Liver (tissue), 9 donors: ENCODE data around the gene DCAF5. TPM values are rescaled to one million over a fixed set of nuclear protein-coding genes. Genes with fewer than 3 reads are reported as not detected.

Experiments
- DNase-seq: peaks from one replicate; pipeline ENCODE4 v3.0.0-alpha.2; 2017; ENCODE audit warnings: low spot score
- H3K27ac ChIP-seq, 2 donors: one replicate each; pipeline ENCODE4 v1.7.0; 2013; ENCODE audit warnings: inconsistent platforms in 2 of 2, low read length in 2 of 2, control low read depth in 1 of 2, low read depth in 1 of 2, mild to moderate bottlenecking in 1 of 2
- H3K27me3 ChIP-seq, 4 donors: one replicate each; pipeline versions ENCODE4 v1.6.1 to v1.7.0; 2013; ENCODE audit warnings: low read length in 3 of 4, inconsistent platforms in 1 of 4, mild to moderate bottlenecking in 1 of 4, moderate library complexity in 1 of 4; ENCODE audit not compliant: control insufficient read depth in 4 of 4, insufficient read depth in 4 of 4
- H3K36me3 ChIP-seq, 4 donors: one replicate each; pipeline versions ENCODE4 v1.6.1 to v1.7.0; 2013; ENCODE audit warnings: low read length in 3 of 4, mild to moderate bottlenecking in 3 of 4, low read depth in 1 of 4, moderate library complexity in 1 of 4; ENCODE audit not compliant: control insufficient read depth in 4 of 4, insufficient read depth in 3 of 4
- H3K4me1 ChIP-seq, 4 donors: one replicate each; pipeline versions ENCODE4 v1.6.1 to v1.7.0; 2013; ENCODE audit warnings: low read length in 3 of 4, mild to moderate bottlenecking in 3 of 4, moderate library complexity in 1 of 4; ENCODE audit not compliant: control insufficient read depth in 4 of 4, insufficient read depth in 4 of 4
- H3K4me3 ChIP-seq, 3 donors: one replicate each; pipeline versions ENCODE4 v1.6.1 to v1.7.0; 2013; ENCODE audit warnings: low read length in 3 of 3, control low read depth in 1 of 3, low read depth in 1 of 3, mild to moderate bottlenecking in 1 of 3
- H3K9ac ChIP-seq, 2 donors: one replicate each; pipeline ENCODE4 v1.7.0; 2013; ENCODE audit warnings: low read length in 2 of 2, mild to moderate bottlenecking in 2 of 2, moderate library complexity in 2 of 2, control low read depth in 1 of 2, low read depth in 1 of 2
- H3K9me3 ChIP-seq, 4 donors: one replicate each; pipeline versions ENCODE4 v1.6.1 to v1.7.0; 2013; ENCODE audit warnings: low read length in 3 of 4; ENCODE audit not compliant: control insufficient read depth in 4 of 4
- CTCF ChIP-seq: fragments of 150-350 bp; IDR thresholded peaks from 2 replicates; pipeline ENCODE4 v1.5.1; 2017; ENCODE audit warnings: improper control_type of control experiment, low read depth, low read length; ENCODE audit not compliant: missing input control
- FOXA2 ChIP-seq: IDR thresholded peaks from 2 replicates; pipeline ENCODE4 v1.6.1; 2016; ENCODE audit warnings: antibody characterized with exemption
- GABPA ChIP-seq, 2 donors: IDR thresholded peaks in 1 of 2; conservative IDR thresholded peaks in 1 of 2; 2 replicates each; pipeline ENCODE4 v1.6.1; 2016; ENCODE audit warnings: antibody characterized with exemption in 2 of 2, mild to moderate bottlenecking in 1 of 2, moderate library complexity in 1 of 2
- HNF4A ChIP-seq, 2 donors: conservative IDR thresholded peaks; 2 replicates each; pipeline ENCODE4 v1.6.1; 2016; ENCODE audit warnings: antibody characterized with exemption in 2 of 2, mild to moderate bottlenecking in 2 of 2
- HNF4G ChIP-seq: IDR thresholded peaks from 2 replicates; pipeline ENCODE4 v1.6.1; 2016; ENCODE audit warnings: antibody characterized with exemption
- JUND ChIP-seq, 2 donors: IDR thresholded peaks; 2 replicates each; pipeline ENCODE4 v1.6.1; 2016; ENCODE audit warnings: antibody characterized with exemption in 2 of 2
- MAX ChIP-seq: IDR thresholded peaks from 2 replicates; pipeline ENCODE4 v1.6.1; 2016; ENCODE audit warnings: antibody characterized with exemption
- NR2F2 ChIP-seq: IDR thresholded peaks from 2 replicates; pipeline ENCODE4 v1.6.1; 2016; ENCODE audit warnings: antibody characterized with exemption
- RAD21 ChIP-seq, 2 donors: IDR thresholded peaks; 2 replicates each; pipeline ENCODE4 v1.6.1; 2016; ENCODE audit warnings: antibody characterized with exemption in 2 of 2, mild to moderate bottlenecking in 2 of 2
- RXRA ChIP-seq, 2 donors: IDR thresholded peaks; 2 replicates each; pipeline ENCODE4 v1.6.1; 2017 to 2018; ENCODE audit warnings: antibody characterized with exemption in 2 of 2, mild to moderate bottlenecking in 1 of 2
- TAF1 ChIP-seq: conservative IDR thresholded peaks from 2 replicates; pipeline ENCODE4 v1.6.1; 2016; ENCODE audit warnings: antibody characterized with exemption, mild to moderate bottlenecking
- YY1 ChIP-seq: IDR thresholded peaks from 2 replicates; pipeline ENCODE4 v1.6.1; 2016; ENCODE audit warnings: antibody characterized with exemption, mild to moderate bottlenecking
- WGBS: extraction: QIAGEN DNeasy Blood & Tissue Kit; methylation state at CpG from one replicate; pipeline ENCODE4 v1.1.7; 2013; 5-methylcytosine and 5-hydroxymethylcytosine counted together
- polyA plus RNA-seq, 2 donors: library from polyadenylated mRNA; stranded (reverse) in 1 of 2; unstranded in 1 of 2; fragments of 200-250 nt in 1 of 2; fragments of >200 nt in 1 of 2; fragmentation: Nextera tagmentation in 1 of 2; extraction: Ambion mirVana in 1 of 2; gene quantifications; one replicate each; pipeline versions ENCODE4 v1.2.1 to v1.2.3, GENCODE V29; 2013 to 2015
- total RNA-seq, 2 donors: library from RNA; depleted of rRNA; stranded (reverse); fragments of >200 nt; gene quantifications; one replicate each; pipeline ENCODE4 v1.2.3, GENCODE V29; 2014
- TF ChIP-seq, protein P1 (sequence below): IDR thresholded peaks from 2 replicates; pipeline ENCODE4 v1.6.1; 2016; ENCODE audit warnings: antibody characterized with exemption, mild to moderate bottlenecking
- donor health status: healthy.
- donor health status: healthy.
- donor health status: healthy.
- donor health status: healthy.
- donor health status: healthy.

The DCAF5 gene
- total and polyA plus RNA-seq, 4 donors: 12.9 to 18.1 (median 14.5) TPM

DNA sequence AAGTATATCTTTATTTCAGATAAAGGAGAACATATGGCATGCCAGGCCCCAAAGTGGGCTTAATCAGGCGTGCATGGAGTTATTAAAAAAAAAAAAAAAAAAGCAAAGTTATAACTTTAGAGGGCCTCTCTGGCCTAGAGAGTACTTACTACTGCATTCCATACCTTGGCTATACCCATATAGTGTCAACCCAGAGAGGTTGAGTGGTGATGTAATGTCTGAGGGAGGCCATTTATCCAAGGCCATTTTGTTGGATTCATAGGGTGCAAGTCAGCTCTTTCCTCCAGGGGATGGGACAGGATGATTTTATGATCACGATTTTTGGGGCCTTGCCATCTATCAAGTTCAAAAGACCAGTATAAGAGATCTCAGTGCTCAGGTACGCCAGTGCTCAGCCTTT is 66.4 kb downstream of the DCAF5 start:
- no peak for TF ChIP-seq CTCF
- no peak overlapping the region for H3K4me3 ChIP-seq
- peaks cover 0 to 20% (median 2%) of the 10 kb centered on the region in 4 donors for H3K4me1 ChIP-seq
- peaks cover 1 to 50% (median 25%) of the 10 kb centered on the region in 4 donors for H3K36me3 ChIP-seq
- WGBS: 95% methylated on average over 3 of the region's 3 CpGs
- H3K9ac ChIP-seq: no peak overlapping the region
- H3K9me3 ChIP-seq: no peaks in the 10 kb centered on the region
- H3K27ac ChIP-seq: no peak overlapping the region
- no peaks in the 10 kb centered on the region for H3K27me3 ChIP-seq
- no peak for DNase-seq

DNA sequence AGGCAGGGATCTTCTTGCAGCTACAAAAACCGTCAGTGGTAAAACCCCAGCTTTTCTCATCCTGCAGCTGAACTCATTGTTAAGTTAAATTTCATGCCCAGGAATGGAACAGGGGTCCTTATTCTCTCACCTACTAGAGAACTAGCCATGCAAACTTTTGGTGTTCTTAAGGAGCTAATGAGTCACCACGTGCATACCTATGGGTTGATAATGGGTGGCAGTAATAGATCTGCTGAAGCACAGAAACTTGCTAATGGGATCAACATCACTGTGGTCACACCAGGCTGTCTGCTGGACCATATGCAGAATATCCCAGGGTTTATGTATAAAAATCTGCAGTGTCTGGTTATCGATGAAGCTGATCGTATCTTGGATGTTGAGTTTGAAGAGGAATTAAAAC is 68.9 kb downstream of the DCAF5 start:
- Histone ChIP-seq H3K36me3 (peaks cover 1 to 28% (median 11%) of the 10 kb centered on the region in 4 donors), H3K9me3 (no peaks in the 10 kb centered on the region), H3K9ac (no peak overlapping the region), H3K27ac (no peak overlapping the region), H3K4me1 (peaks cover 0 to 27% (median 5%) of the 10 kb centered on the region in 4 donors), H3K27me3 (no peaks in the 10 kb centered on the region), H3K4me3 (no peak overlapping the region)
- 93% methylated on average over 4 of the region's 4 CpGs for WGBS
- DNase-seq: no peak
- TF ChIP-seq MAX (no peak), FOXA2 (no peak), HNF4A (conservative IDR thresholded peaks at IDR 0.05) (no peak), NR2F2 (no peak), YY1 (no peak), TAF1 (no peak), RAD21 (IDR thresholded peaks at IDR 0.05) (no peak), RXRA (IDR thresholded peaks at IDR 0.05) (no peak), HNF4G (no peak), CTCF (no peak), GABPA (IDR thresholded peaks at IDR 0.05 in 1 of 2, conservative IDR thresholded peaks at IDR 0.05 in 1 of 2) (no peak), JUND (IDR thresholded peaks at IDR 0.05) (no peak)
- TF ChIP-seq, protein P1, sequence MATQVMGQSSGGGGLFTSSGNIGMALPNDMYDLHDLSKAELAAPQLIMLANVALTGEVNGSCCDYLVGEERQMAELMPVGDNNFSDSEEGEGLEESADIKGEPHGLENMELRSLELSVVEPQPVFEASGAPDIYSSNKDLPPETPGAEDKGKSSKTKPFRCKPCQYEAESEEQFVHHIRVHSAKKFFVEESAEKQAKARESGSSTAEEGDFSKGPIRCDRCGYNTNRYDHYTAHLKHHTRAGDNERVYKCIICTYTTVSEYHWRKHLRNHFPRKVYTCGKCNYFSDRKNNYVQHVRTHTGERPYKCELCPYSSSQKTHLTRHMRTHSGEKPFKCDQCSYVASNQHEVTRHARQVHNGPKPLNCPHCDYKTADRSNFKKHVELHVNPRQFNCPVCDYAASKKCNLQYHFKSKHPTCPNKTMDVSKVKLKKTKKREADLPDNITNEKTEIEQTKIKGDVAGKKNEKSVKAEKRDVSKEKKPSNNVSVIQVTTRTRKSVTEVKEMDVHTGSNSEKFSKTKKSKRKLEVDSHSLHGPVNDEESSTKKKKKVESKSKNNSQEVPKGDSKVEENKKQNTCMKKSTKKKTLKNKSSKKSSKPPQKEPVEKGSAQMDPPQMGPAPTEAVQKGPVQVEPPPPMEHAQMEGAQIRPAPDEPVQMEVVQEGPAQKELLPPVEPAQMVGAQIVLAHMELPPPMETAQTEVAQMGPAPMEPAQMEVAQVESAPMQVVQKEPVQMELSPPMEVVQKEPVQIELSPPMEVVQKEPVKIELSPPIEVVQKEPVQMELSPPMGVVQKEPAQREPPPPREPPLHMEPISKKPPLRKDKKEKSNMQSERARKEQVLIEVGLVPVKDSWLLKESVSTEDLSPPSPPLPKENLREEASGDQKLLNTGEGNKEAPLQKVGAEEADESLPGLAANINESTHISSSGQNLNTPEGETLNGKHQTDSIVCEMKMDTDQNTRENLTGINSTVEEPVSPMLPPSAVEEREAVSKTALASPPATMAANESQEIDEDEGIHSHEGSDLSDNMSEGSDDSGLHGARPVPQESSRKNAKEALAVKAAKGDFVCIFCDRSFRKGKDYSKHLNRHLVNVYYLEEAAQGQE: no peak
